ENCODE results near the gene EPOP.

DNA sequence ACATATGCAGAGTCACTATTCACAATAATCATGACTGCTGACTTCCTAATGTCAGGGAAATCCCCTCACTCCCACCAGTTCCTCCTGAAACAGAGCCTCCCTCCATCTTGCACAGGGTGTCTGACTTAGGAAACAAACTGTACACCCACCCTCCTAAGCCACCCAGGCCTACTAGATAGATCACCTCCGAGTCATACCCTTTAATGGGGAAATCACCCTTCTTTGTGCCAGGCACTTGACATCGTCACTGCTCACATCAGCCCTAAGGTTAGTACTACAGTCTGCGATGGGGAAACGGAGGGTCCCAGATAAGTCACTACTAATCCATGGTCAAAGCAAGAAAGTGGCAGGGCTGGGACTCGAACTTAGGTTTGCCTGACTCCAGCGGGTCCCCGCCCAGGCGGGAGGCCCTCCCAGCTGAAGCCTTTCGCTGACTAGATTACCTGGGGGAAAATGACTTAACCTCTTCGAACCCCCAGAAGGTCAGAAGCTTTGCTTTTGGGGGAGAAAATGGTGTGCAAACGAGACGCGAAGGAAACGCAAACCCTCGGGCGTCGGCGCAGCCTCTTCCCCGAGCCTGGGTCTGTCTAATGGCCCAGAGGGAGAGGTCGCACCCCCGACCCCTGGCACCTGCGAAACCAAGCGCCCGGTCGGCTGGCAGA lies 26.9 kb upstream of the EPOP start:
- TF ChIP-seq CTCF (IDR thresholded peaks at IDR 0.05) (no peak), ARID4B (CRISPR knock-in tag; IDR thresholded peaks at IDR 0.05; ENCODE audit: borderline replicate concordance) (no peak), FOXJ3 (CRISPR knock-in tag; IDR thresholded peaks at IDR 0.05; ENCODE audit: borderline replicate concordance) (no peak), PRRX2 (CRISPR knock-in tag; IDR thresholded peaks at IDR 0.05) (no peak), PRDM15 (CRISPR knock-in tag; IDR thresholded peaks at IDR 0.05) (no peak), ZNF512 (CRISPR knock-in tag; IDR thresholded peaks at IDR 0.05; ENCODE audit: borderline replicate concordance) (no peak), ZNF138 (CRISPR knock-in tag; conservative IDR thresholded peaks at IDR 0.05) (no peak), IRF1 (CRISPR knock-in tag; IDR thresholded peaks at IDR 0.05) (no peak), ESRRA (CRISPR knock-in tag; IDR thresholded peaks at IDR 0.05; ENCODE audit: borderline replicate concordance) (no peak)
